ENCODE results near the gene ABLIM1. TPM values are rescaled to one million over a fixed set of nuclear protein-coding genes. Genes with fewer than 3 reads are reported as not detected.

The ABLIM1 gene
- total RNA-seq, 1 donor from 2014 or later, result 473 TPM

GRCh38 chr10:114395366-114396022 lies 262.6 kb downstream of the ABLIM1 start:
- intact Hi-C loops (cut with DNase I), result no loop called here

DNA sequence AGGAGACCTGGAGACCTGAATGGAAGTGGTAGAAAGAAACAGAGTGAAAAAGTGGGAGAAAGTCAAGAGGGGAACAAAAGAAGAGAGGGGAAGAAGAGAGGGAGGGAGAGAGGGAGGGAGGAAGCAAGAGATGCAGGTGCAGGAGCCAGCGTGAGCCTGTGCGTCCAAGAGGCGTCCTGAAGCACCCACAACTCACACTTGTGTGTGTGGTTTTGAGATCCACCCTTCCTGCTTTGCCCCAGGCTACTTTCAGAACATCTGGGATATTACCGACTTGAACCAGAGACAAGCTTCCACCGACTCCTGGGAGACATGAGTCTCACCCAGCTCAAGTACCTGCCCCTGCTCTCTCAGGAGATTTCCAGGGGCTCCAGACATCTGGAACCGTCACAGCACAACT lies 263.5 kb downstream of the ABLIM1 start:
- intact Hi-C loops (cut with DNase I), result no loop called here
- DNase-seq (ENCODE audit: low spot score), result no peak

More at GRCh38 chr10:114395366-114396022, 262.6 kb downstream of the ABLIM1 start:
- no peak for DNase-seq (ENCODE audit: low spot score)

DNA sequence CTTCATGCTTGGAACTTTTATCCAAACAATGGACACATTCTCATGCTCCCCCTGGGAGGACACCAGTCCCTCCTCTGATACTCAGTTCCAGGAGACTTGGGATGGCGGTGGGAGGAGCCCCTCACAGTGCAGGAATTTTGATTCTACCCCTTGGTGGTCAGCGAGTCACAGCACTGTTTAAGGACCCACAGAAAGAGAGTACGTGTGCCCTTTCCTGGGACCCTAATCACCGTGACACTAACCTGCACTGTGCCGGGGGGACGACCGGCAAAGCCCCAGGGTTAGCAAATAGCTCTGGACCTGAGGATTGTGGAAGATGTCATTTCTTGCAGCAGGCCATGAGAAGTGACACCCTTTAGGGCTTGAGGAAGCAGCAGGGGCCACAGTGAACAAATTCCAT lies 264.2 kb downstream of the ABLIM1 start:
- DNase-seq (ENCODE audit: low spot score), result no peak
- intact Hi-C loops (cut with DNase I), result no loop called here

- no peak for DNase-seq (ENCODE audit: low spot score)
- intact Hi-C loops (cut with DNase I), result no loop called here
These were observed 264.6 kb downstream of the ABLIM1 start for GRCh38 chr10:114393482-114393881.

DNA sequence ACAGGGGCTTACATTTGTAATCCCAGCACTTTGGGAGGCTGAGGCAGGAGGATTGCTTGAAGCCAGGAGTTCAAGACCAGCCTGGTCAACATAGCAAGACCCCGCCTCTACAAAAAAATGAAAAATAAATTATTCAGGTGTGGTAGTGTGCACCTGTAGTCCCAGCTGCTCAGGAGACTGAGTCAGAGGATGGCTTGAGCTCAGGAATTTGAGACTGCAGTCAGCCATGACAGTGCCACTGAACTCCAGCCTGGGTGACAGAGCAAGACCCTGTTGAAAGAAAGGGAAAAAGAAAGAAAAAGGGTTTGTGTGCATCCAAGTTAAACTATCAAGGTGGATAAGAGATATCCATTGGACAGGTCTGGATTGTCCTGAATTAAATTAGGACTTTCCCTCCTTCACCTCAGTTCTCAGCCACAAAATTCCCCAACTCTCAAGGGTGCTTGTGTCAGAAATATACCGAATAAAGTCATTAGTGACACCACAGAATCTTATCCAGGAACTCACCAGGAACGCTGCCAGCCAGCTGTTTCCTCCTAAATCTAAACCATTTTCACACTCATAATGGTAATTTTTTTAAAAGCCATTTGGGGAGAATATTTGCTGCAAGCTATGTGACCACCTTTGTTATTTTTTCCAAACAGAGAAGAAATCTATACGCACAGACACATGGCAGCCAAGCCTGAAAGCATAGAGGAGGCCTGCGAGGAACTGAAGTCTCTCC lies 265.8 kb downstream of the ABLIM1 start:
- intact Hi-C loops (cut with DNase I), result no loop called here

DNA sequence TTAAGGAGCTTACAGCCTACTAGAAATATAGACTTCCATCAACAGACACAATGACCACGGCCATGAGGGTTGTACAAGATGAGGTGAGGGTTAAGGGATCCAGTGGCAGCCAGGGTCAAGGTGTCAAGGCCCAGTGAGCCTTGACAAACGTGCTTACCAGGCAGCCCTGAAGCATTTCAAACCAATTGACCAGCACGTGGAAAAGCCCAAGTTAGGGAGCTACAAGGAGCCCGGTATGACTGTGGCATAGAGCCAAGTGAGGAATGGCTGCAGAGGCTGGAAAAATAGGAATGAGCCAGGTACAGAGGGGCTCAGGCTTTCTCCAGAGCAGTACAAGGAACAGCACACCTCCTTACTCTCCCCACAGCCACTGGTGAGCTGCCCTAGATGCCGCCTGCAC lies 266.5 kb downstream of the ABLIM1 start:
- intact Hi-C loops (cut with DNase I), result no loop called here
- DNase-seq (ENCODE audit: low spot score), result no peak

More for the DNA sequence above, 265.8 kb downstream of the ABLIM1 start:
- no peak for DNase-seq (ENCODE audit: low spot score)

GRCh38 chr10:114389426-114389825 lies 268.6 kb downstream of the ABLIM1 start:
- intact Hi-C loops (cut with DNase I), result no loop called here
- no peak for DNase-seq (ENCODE audit: low spot score)

- intact Hi-C loops (cut with DNase I), result no loop called here
- no peak for DNase-seq (ENCODE audit: low spot score)
These were observed 269.8 kb downstream of the ABLIM1 start for GRCh38 chr10:114388275-114388674.

GRCh38 chr10:114387784-114388183 lies 270.3 kb downstream of the ABLIM1 start:
- no peak for DNase-seq (ENCODE audit: low spot score)
- intact Hi-C loops (cut with DNase I), result no loop called here

GRCh38 chr10:114386452-114386851 lies 271.6 kb downstream of the ABLIM1 start:
- intact Hi-C loops (cut with DNase I), result no loop called here
- no peak for DNase-seq (ENCODE audit: low spot score)

DNA sequence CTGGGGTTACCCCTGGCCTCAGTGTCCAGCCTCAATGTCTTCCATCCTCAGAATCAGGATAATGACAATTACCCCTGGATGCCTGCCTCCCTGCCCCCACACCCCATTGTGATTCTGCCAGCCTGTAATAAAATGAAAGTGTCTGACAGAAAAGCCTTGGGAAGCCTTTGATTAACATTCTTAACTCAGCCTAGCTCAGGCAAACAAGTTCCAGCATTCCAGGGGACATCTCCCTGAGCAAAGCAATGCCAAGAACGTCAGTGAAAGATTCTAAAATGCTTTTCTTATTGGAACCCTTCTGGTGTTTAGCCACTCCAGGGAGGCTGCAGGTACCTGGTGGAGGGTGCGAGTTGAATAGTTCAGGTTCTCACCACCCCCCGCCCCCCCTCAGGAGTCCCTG lies 272.5 kb downstream of the ABLIM1 start:
- intact Hi-C loops (cut with DNase I), result no loop called here
- no peak for DNase-seq (ENCODE audit: low spot score)

DNA sequence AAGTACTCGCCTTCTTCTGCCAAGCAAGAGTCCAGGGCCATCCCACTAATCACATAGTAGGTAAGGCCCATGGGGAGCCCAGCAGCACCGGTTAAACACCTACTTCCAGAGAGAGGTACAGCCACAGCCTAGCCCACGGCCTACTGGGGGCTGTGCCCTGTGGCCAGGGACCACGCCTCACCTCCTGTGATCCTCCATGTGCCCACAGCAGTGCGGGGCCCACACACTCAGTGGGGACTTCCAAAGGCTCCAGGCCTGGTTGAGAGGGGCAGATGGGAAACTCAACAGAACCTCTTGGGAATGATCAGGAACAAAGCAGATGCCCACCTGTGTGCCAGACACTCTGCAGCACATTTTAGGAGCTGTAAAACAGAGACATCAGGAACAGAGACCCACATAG lies 273.5 kb downstream of the ABLIM1 start:
- no peak for DNase-seq (ENCODE audit: low spot score)
- intact Hi-C loops (cut with DNase I), result no loop called here

DNA sequence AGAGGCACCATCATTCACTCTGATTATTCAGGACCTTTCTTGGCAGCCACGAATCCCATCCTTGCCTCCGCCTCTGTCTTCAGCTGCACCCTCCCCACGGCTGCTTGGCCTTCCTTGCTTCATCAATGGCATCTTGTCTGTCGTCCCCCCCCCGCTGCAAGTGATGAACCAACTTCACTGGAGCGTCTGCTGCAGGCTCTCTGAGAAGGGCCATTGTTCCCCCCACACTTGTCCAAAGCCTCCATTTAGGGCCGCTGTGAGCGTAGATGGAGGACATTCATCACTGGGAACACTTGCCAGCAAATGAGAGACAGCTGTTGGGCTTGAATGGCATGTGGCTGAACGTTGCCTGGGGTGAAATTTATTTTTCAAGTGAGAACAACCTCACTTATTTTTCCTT lies 273.9 kb downstream of the ABLIM1 start:
- no peak for DNase-seq (ENCODE audit: low spot score)
- intact Hi-C loops (cut with DNase I), result no loop called here

Other genes with a start within 250 kb of the ABLIM1 start
- 26.5 TPM for gene FHIP2A, start 163.5 kb upstream of the ABLIM1 start, total RNA-seq

All from cardiac septum (tissue), 1 donor.